ENCODE measurements around the gene OSBPL3.

GRCh38 chr7:24767878-24768569 lies 212.0 kb downstream of the OSBPL3 start:
- TF ChIP-seq CTCF (IDR thresholded peaks at IDR 0.05): no peak
- TF ChIP-seq POLR2AphosphoS5 (IDR thresholded peaks at IDR 0.05): no peak
- no peak for TF ChIP-seq EP300 (IDR thresholded peaks at IDR 0.05)
- no peak for TF ChIP-seq POLR2A (IDR thresholded peaks at IDR 0.05)
